Kidney capillary endothelial cell (primary cell): Measurements from ENCODE around the gene TMEM220.
"Not testable (repeated sequence)": the region's sequence is repeated elsewhere in the genome, so short reads cannot be mapped to it uniquely, and the experiment has no call there.

Source experiments
- DNase-seq: peaks from one replicate; pipeline ENCODE4 v3.0.0-alpha.2; 2018; ENCODE audit warnings: low spot score

The TMEM220 gene

DNA sequence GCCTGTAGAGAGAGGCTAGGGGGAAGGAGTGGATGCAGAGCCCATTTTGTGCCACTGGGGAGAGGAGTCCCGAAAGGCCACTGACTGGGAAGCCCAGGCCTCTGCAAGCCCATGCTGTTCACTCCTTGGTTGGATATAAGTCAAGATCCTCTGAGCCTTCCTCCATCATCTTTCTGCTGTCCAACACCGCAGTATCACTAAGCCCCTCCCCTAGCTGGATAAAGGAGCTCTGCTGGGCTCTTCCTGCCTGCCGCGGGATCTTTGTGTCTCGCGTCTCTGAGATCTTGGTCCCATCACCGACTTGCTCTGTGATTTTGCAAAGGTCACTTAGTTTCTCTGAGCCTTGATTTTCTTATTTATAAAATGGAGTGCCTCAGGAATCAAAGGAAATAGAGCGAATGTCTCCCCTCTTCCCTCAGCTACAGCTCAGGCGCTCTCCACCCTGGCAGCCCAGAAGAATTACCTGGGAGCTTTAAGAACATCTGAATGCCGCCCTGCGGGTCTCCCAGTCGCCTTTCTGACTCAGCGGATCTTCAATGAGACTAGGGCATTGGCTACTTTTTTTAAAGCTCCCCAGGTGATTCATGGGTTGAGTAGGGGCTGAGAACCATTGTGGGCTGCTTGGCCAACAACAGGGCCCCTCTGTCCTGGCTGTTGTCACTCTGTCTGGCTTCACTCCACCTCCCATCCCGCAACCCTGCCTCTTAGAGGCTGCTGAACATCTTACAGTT, 25.2 kb upstream of the TMEM220 start:
- DNase-seq, result no peak

DNA sequence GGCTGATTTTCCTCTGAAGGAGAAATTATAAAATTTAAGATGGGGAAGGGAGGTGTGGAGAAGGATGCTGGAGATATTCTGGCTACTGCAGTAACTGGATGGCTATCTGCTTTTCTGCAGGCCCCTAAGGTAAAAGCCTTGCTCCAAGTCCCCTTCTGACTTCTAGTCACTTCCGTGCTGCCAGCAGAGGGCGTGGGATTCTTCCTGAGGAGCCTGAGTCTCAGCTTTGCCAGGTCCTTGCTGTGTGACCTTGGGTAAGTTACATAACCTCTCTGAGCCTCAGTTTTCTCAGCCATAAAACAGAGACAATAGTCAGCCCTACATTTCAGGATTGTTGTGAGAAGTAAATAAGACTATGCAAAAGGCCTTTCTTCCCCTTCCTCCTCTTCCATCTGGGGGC, 24.3 kb upstream of the TMEM220 start:
- peak; percentile 17 for DNase-seq

DNA sequence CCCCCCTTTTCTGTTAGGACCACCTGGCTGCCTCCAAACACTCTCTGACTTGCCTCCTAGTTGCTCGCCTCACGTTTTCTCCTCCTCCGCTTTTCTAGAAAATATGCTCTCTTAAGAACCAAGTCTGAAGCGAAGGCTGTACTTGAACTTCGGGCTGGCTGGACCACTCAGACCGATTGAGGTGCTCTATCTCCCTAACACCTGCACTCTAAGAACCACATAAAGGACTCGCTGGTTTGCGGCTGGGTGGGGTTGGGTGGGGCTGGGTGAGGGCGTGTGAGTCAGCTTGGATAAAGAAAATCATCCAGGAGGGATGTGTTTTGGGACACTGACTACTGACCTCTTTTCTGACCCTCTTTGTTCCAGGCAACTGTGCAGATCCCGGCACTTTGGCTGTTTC, 22.9 kb upstream of the TMEM220 start:
- no peak for DNase-seq

DNA sequence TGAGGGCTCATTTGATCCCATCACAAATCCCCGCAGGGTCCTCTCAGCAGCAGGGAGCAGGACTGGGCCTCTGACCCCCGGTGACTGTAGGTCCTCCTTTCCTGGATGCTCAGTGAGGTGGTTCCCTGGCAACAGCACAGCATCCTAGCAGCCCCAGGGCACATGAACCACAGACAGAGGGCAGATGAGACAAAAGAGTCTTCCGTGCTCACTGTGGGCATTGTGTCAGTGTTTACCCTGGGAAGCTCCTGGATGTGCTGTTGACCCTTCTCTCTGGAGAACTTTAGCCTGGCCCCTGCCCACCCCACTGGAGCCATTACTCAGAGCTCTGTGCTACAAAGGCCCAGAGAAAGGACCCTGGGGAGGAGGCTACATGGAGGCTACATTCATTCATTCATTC, 21.7 kb upstream of the TMEM220 start:
- DNase-seq, result no peak

DNA sequence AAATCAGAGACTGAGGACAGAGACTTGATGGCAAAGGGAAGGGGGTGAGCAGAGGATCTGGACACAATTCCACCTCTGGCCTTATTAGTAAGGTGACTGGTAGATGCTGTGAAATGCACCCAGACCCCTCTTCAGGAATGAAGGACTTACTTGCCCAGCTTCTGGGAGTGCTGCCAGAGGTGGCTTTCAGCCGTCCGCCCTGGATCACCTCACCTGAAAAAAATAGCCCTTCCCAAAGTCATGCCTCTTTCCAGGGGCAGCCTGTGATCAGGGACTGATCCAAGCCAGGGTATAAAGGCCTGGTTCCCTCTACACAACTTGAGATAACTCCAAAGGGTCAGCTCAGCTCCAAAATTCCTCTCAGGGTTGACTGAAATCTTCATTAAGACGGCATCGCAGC, 20.4 kb upstream of the TMEM220 start:
- no peak for DNase-seq

DNA sequence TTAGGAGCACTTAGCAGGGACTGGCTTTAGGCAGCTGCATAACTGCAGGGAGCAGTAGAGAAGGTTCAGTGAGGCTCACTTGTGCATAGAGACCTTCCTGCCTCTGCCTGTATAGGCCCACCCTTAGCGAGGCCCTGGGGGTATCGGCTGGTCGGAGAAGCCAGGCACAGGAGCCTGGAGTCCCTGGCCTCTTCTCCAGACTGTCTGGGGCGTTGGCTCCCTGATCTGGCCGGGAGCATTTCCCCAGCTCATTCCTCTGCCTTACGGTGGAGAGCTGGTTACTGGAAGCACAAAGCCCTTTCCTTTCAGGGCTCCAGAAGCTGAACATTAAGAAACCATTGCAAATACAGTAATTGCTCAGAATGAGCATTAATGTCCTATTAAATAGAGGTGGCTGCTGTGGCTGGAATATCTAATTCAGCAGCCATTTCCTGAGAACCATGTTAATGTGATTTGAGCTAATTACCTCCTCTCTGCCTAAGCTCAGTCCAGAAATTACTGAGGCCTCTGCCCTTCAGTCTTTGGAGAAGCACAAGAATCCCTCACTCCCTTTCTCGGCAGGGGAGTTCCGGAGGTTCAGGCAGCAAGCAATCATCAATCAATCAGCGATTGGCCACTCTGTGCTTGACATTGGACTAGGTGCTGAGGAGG, 18.8 kb upstream of the TMEM220 start:
- DNase-seq, result no peak

DNA sequence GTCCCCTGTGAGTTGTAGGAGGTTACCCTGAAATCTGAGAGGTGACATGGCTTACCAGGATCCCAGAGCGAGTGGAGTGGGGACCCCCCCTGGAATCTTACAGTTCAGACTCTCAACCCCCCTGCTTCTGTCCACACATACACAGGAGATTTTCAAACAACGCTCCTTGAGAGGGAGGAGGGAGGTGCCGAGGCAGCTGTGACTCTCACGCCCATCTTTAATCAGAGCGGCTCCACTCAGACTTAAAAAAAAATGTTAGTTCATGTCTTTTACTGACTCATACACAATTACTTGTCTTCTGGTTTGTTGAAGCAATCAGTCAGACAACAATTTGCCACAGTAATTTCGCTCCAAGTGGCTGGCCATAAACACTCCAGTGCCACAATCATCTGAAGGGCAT, 15.4 kb upstream of the TMEM220 start:
- DNase-seq, result no peak

DNA sequence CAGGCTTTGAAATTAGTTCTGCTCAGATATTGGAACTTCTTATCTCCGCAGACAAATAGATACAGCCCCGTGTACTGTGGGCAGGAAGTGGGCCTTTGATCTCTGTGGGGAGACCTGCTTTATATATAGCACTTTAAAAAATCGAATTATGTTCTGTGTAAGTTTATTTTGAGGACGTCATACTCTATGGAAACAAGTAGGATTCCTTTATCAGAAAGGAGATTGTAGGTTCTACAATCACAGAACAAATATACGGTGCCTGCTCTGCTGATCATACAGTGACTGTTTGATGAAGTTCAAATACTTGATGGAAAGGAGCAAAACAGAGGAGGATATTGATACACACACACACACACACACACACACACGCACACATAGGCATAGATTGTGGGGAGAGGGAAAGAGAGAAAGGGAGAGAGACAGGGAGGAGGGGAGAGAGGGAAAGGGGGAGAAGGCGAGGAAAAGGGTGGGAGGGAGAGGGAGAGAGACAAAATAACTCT, 14.7 kb upstream of the TMEM220 start:
- DNase-seq, result no peak

DNA sequence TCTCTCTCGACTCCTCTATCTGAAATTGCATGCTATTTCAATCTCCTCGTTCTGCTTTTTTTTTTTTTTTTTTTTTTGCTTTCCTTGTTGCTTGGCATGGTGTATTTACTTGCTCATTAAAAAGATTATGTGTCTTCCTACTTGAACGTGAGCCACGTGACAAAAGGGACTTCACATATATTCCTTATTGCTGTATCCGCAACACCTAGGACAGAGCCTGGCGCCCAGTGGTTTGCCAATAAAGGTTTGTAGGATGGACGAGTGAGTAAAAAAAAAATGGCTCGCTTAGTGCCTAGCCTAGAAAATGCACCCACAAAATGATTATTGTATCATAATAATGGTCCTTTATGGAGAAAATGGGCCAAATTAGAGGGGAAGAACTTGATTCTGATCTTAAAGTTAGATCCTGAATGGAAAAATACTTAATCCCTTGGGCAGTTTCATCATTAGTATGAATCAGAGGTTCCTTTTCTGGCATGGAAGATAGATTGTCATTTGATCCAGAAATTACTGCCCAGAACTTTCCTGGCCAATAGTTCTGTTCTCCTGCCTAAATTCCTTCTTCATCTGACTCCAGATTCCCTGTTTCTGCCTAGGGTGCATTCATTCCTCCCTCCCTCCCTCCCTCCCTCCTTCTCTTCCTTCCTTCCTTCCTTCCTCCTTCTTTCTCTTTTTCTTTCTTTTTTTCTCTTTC, 13.6 kb upstream of the TMEM220 start:
- DNase-seq, result no peak

DNA sequence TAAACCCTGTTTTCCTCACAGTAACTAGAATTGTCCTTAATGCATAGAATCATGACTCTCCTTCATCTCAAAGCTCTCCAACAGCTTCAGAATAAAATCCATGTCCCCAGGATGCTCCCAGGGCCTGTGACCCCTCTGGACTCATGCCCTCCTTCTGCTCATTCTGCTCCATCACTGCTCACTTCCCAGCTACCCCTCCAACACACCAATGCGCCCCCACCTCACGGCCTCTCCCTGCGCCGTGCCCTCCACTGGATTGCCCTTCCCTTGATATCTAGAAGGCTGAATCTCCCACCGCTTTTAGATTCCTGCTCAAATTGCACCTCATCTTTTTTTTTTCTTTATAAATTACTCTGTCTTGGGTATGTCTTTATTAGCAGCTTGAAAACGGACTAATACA, 12.6 kb upstream of the TMEM220 start:
- DNase-seq, result no peak

DNA sequence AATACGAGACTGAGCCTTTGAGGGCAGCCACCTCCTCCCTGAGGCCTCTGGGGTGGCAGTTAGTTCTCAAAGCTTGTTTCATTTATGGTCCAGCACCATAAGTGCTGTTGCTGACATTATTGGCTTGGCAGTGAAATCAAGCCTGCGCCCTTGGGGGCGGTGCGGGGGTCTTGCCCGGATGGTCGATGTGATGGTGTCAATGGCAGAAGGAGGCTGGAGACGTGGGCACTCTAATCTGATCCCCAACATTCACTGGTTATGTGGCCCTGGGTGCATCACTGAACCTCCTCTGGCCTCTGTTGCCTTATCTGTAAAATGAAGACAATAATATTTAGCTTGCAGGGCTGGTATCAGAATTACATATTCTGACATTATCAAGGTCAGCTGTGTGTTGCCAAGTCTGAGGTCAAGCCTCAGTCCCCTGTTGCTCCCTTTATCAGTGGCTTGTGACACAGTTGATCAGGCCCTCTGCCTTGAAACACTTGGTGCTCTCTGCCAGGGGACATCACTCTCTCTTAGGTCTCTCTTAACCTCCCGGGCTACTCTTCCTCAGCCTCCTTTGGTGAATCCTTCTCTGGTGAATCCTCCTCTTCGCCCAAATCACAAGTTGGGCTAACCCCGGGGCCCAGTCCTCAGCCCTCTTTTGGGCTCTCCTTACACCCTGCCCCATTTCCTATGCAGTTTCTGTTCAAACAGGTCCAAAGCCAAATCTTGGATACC, 11.8 kb upstream of the TMEM220 start:
- no peak for DNase-seq

DNA sequence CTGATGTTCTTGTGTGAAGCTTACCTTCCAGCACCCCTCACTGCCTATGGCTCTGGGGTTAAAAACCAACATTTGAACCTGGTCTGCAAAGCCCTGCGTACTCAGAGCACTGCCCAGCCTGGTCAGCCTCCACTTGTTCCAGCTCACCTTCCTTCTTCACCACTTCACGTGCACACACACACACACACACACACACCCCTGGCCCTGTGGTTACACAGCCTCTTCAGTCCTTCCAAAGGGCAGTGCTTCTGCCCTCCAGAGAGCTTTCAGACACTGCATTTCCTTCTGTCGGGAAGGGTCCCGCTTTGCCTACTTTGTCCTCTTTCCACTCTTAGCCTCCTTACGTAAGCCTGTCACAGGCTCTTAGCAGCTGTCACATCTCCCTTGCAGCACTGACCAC, 9.6 kb upstream of the TMEM220 start:
- no peak for DNase-seq

DNA sequence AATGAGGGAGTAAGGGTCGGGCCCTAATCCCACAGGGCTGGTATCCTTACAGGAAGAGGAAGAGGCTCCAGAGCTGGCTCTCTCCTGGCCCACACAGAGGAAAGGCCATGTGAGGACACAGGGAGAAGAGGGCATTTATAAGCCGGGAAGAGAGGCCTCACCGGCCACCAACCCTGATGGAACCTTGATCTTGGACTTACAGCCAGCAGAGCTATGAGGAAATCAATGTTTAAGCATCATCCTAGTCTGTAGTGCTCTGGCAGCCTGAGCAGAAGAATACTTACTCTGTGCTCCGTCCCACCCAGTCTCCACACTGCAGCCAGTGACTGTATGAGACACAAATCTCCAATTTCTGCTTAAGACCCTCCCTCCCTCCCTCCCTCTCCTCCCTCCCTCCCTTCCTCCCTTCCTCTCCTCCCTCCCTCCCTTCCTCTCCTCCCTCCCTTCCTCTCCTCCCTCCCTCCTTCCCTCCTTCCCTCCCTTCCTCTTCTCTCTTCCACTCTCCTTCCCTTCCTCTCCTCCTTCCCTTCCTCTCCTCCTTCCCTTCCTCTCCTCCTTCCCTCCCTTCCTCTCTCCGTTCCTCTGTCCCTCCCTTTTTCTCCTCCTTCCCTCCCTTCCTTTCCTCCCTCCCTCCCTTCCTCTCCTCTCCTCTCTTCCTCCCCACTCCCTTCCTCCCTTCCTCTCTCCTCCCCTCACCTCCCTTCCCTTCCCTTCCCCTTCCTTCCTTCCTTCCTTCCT, 8.9 kb upstream of the TMEM220 start:
- no peak for DNase-seq

DNA sequence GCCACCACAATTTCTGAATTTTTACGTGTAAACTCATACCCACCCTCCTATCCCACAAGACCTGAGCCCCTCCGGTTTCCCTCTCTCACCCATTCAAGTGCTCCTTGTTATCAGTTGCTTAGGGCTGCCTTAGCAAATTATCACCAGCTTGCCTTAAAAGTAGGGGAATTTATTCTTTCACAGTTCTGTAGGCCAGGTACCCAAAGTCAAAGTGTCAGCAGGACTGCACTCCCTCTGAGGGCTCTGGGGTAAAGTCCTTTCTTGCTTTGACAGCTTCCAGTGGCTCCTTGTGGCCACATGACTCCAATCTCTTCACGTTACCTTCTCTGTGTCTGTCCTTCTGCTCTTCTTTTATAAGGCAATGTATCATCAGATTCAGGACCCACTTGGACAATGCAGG, 7.9 kb upstream of the TMEM220 start:
- DNase-seq, result no peak

DNA sequence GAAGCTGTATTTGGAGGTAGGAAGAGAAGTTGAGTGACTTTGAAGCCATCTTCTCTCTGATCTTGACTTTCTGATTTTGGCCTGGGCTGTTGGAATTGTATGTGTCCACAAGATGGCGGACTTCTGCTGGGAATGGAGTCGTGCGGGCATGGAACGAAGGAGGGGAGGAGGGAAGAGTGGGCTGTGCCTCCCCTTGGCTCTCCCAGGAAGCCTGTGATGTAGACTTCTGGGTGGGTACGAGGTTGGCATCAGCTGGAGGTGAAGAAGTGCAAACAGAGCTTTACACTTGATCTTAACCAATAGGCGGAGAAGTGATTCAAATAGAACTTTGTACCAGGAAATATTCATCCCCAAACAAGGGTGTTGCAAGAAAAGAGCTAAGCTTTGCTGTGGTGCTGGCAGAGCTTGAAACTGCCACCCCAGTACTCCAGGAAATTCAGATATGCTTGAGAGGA, 7.4 kb upstream of the TMEM220 start:
- DNase-seq, result peak; percentile 48

DNA sequence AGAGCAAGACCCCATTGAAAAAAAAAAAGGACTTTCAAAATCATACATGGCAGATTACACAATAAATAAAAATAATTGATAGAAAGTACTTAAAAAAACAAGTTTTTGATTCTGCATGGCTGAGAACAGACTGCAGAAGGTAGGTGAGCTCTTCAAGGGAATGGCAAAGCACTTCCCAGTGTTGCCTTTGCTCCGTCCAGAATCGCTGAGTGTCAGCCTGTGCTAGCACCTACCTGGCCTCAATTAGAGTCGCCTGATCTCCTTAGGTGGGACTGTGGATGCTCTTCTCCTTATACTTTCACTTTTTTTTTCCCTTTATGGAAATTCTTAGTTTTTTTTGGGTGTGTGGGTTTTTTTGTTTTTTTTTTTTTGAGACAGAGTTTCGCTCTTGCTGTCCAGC, 6.0 kb upstream of the TMEM220 start:
- DNase-seq, result no peak

DNA sequence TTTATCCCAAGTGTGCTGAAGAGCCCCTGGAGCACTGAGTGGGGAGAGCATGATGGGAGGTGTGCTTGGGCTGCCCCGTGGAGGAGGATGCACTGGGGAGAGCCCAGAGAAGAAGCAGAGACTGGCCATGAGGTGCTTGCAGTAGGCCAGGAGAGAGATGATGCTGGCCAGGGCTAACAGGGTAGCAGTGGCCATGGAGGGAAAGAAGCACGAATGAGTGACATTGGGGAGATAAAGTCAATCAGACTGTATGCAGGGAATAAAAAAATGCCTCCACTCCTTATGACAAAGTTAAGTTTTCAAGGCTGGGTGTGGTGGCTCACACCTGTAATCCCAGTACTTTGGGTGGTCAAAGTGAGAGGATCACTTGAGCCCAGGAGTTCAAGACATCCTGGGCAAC, 5.4 kb upstream of the TMEM220 start:
- DNase-seq, result no peak

DNA sequence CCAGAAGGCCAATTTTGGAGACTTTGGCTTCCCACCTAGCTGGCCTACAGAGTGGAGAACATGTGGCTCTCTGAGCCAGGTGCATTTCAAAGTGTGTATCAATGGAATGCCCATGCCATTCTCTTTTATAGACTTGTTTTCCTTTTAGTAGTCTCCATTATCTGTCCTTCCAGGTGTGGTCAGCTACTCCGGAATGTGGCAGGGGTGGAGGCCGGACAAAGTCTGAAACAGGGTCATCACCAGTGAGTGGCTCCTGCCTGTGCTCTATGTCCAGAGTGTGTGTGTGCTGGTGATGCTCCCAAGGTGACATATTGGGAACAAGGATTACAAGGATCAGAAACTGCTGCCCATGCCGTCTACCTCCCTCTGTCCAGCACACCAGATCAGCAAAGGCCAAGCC, 3.8 kb upstream of the TMEM220 start:
- no peak for DNase-seq

DNA sequence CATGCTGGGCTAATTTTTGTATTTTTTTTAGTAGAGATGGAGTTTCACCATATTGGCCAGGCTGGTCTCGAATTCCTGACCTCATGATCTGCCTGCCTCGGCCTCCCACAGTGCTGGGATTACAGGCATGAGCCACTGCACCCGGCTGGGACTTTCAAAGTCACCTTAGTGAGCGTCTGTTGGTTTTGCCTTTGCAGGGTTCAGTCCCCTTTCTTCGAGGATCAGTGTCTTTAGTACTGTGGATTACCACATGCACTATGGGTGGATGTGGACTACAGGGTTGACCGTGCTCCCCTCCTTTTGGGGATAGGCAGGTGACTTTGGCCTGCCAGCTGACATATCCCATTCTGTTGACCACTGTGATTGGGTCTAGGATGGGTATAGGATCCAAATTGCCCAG, 2.3 kb upstream of the TMEM220 start:
- not testable (repeated sequence) for DNase-seq

DNA sequence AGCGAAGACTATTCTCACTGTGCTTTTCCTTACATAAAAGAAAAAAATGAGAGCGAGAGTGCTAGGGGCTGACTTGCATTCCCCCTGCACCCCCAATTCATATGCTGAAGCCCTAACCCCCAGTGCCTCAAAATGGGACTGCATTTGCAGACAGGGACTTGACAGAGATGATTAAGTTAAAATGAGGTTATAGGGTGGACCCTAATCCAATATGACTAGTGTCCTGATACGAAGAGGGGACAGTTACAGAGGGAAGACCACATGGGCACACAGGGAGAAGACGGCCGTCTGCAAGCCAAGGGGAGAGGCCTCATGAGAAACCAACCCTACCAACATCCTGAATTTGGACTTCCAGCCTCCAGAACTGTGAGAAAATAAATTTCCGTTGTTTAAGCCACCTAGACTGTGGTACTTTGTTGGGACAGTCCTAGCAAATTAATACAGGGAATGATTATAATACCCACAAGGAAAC, 1.6 kb upstream of the TMEM220 start:
- no peak for DNase-seq

DNA sequence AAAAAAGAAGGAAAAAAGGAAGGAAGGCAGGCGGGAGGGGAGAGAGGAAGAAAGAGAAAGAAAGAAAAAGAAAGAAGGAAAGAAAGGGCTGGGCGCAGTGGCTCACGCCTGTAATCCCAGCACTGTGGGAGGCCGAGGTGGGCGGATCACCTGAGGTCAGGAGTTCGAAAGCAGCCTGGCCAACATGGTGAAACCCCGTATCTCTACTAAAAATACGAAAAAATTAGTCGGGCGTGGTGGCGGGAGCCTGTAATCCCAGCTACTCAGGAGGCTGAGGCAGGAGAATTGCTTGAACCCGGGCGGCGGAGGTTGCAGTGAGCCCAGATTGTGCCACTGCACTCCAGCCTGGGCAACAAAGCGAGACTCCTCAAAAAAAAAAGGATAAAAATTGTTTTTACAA, 424 bp upstream of the TMEM220 start:
- not testable (repeated sequence) for DNase-seq
